ENCODE results near the gene ADAP1.

Gene ADAP1

DNA sequence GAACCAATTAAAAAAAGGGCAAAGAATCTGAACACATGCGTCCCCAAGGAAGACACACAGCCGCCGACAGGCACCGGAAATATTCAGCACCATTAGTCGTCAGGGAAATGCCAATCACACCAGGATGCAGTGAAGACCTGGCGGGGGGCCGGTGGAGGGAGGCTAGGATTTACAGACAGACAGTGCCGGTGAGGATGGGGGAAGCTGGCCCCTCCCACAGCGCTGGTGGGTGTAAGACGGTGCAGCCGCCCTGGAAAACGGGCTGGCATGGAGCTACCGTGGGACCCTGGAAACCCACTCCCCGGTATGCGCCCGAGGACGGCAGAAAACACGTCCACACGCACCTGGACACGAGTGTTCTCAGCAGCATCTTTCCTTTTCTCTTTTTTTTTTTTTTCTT lies 4.8 kb upstream of the ADAP1 start:
- DNase-seq (ENCODE audit: low read depth), result no peak
- no peak overlapping the region for H3K4me3 ChIP-seq (ENCODE audit: low read length)
- TF ChIP-seq, protein P1, sequence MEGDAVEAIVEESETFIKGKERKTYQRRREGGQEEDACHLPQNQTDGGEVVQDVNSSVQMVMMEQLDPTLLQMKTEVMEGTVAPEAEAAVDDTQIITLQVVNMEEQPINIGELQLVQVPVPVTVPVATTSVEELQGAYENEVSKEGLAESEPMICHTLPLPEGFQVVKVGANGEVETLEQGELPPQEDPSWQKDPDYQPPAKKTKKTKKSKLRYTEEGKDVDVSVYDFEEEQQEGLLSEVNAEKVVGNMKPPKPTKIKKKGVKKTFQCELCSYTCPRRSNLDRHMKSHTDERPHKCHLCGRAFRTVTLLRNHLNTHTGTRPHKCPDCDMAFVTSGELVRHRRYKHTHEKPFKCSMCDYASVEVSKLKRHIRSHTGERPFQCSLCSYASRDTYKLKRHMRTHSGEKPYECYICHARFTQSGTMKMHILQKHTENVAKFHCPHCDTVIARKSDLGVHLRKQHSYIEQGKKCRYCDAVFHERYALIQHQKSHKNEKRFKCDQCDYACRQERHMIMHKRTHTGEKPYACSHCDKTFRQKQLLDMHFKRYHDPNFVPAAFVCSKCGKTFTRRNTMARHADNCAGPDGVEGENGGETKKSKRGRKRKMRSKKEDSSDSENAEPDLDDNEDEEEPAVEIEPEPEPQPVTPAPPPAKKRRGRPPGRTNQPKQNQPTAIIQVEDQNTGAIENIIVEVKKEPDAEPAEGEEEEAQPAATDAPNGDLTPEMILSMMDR (IDR thresholded peaks at IDR 0.05; ENCODE audit: insufficient read depth, low read depth, low read length, missing control alignments), result no peak

DNA sequence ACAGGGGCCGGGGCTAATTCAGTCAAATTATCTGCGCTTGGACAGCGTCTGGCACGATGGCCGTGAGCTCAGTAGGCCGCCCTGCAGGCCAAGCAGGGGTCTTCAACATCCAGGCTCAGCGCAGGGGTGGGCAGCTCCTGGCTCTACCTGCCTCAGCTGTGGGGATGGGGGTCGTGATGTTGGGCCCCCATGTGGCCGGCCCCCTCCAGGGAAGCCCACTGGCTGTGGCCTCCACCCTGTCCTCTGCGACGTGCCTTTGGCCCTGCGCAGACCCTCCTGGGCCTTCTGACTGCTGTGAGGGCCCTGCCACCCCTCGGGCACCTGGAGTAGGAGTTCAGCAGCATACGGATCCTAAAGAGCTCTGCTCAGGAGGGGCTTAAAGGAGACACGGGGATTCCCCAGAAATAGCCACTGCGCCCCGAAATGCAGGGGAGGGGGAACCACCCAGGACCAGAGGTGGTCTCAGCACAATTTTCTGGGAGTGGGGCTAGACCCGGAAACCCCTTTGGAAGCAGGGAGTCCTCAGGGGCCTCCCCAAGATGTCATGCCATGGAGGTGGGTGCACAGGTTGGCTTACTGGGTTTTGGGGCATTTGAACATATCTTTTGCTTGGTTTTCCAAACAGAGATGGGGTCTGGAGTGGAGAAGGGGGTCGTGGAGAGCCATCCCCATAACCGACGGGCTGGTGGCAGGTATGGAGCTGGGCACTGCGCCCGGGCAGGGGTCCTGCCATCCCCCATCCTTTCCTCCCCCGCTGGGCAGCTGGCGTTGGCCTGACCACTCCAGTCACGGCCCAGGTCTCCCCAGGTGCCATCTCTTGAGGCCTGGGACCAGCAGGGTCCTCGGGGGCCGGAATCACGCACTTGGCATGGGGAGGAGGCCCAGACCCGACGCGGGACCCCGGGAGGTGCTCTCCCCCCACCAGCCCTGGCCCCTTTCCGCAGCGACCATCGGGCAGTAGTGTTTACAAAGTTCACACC lies 4.0 kb upstream of the ADAP1 start:
- H3K4me3 ChIP-seq (ENCODE audit: low read length), result no peak overlapping the region
- DNase-seq (ENCODE audit: low read depth), result no peak
- TF ChIP-seq, protein P1 (IDR thresholded peaks at IDR 0.05; ENCODE audit: insufficient read depth, low read depth, low read length, missing control alignments), result no peak

DNA sequence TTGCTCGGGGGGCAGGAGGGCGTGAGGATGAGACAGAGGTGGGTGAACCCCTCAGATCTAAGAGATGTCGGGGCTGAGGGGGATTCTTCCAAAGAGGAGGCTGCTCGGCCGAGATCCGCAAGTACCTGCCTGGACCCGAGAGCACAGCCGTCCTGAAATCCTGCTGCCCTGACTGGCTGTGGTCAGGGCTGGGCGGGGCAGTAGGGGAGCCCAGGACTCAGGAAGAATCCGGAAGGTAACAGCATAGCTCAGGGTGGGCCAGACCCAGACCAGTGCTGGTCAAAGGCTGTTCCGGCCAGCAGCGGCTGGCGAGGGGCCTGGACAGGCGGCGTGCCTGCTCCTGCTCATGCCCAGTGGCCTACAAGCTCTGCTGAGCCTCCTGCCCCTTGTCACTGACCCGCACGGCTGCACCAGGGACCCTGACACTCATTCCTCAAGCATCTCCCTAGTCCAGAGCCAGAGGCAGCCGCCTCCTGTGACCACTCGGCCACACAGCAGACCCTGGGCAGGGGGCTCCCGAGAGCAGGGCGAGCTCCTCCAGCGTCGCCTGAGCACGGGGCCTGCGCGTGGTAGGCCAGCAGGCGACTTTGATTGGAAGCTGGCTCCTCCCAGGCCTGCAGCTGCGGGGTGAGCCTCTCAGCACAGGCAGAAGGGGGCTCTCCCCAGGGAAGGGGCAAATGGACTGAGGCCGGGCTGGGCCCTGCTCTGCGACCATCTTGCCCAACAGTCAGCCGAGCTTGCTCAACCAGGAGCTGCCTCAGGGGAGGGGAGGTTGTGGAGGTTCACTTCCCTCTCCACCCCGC lies 3.1 kb upstream of the ADAP1 start:
- DNase-seq (ENCODE audit: low read depth), result no peak
- TF ChIP-seq, protein P1 (IDR thresholded peaks at IDR 0.05; ENCODE audit: insufficient read depth, low read depth, low read length, missing control alignments), result no peak
- no peak overlapping the region for H3K4me3 ChIP-seq (ENCODE audit: low read length)

DNA sequence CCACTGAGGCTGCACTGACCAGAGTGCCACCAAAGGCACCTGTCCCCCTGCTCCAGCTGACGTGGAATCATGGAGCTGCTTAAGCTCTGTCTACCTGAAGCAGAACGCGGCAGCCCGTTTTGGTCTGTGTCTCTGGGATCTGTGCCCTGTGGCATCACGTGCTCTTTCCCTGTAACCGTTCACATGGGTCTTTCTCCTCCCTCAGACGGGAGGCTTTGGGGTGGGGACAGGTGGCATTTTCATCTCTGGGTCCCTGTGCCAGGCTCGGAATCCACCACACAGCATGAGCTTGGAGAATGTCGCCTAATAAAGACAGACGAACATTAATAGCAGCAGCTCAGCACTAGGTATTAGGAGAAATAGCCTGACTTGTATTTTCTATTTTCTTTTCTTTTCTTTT lies 1.6 kb upstream of the ADAP1 start:
- TF ChIP-seq, protein P1 (IDR thresholded peaks at IDR 0.05; ENCODE audit: insufficient read depth, low read depth, low read length, missing control alignments), result no peak
- no peak overlapping the region for H3K4me3 ChIP-seq (ENCODE audit: low read length)
- DNase-seq (ENCODE audit: low read depth), result no peak

DNA sequence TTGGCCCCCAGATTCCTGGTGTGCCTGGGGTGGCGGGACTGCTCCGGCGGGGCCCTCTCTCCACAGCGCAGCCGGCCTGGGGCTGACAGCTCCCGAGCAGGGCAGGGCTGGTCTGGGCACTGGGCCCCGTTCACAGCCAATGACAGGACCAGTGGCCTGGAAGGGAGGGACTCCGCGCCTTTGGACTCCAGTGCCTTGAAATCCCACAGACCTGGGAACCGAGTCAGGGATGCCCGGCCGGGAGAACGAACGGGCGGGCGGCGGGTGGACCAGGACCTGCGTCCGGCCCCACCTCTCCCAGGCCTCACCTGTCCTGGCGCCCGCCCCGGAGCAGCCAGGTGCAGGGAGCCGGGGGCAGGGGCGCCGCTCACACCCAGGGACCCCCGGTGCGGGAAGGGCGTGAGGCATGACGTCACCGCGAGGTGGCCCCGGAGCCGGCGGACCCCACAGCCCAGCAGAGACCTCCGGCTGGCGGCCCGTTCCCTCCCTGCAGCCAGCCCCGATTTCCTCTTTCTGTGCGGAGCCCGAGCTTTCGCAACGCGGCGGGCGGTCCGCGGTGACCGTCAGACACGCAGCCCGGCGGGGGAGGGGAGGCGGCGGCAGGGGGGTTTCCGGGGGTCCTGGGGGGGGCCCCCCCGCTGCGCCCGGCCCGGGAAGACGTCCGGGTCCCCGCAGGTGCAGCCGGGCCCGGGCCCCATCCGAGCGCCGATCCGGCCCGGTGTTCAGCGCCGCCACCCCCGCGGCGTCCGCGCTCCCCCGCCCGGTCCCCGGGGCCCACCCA lies 743 bp downstream of the ADAP1 start:
- DNase-seq (ENCODE audit: low read depth), result peak; percentile 50
- TF ChIP-seq, protein P1 (IDR thresholded peaks at IDR 0.05; ENCODE audit: insufficient read depth, low read depth, low read length, missing control alignments), result no peak
- peak overlapping the region; percentile 46 for H3K4me3 ChIP-seq (ENCODE audit: low read length)

Measured in epithelial cell of esophagus (primary cell).